ENCODE data around the gene RAC3. TPM values are rescaled to one million over a fixed set of nuclear protein-coding genes. Genes with fewer than 3 reads are reported as not detected.

The RAC3 gene
- total and polyA plus RNA-seq, 9 of the 15 experiments (the other 6 are each of a cell fraction or from before 2014, with no cell fraction given), result 0.23 to 292 (median 118) TPM

- no peak for TF ChIP-seq FOXJ3 (CRISPR knock-in tag; IDR thresholded peaks at IDR 0.05)
- TF ChIP-seq KAT7 (CRISPR knock-in tag; IDR thresholded peaks at IDR 0.05; ENCODE audit: borderline replicate concordance), result no peak
- TF ChIP-seq LARP7 (IDR thresholded peaks at IDR 0.05), result no peak
- no peak; the same call in 1 of the 2 replicates for TF ChIP-seq C11orf30 (IDR thresholded peaks at IDR 0.05; ENCODE audit: low read depth)
- TF ChIP-seq NFRKB (IDR thresholded peaks at IDR 0.05; ENCODE audit: low read depth), result no peak
- TF ChIP-seq MTA1 (IDR thresholded peaks at IDR 0.05; ENCODE audit: borderline replicate concordance), result no peak
- TF ChIP-seq ZFX (CRISPR knock-in tag; IDR thresholded peaks at IDR 0.05), result peak; percentile 28
- TF ChIP-seq ZNF518B (CRISPR knock-in tag; IDR thresholded peaks at IDR 0.05), result no peak
- peak; percentile 22 for TF ChIP-seq KDM5B (IDR thresholded peaks at IDR 0.05; ENCODE audit: insufficient replicate concordance, low read depth, low read length)
- no peak for TF ChIP-seq TRIM25 (IDR thresholded peaks at IDR 0.05; ENCODE audit: borderline replicate concordance)
- TF ChIP-seq ZC3H8 (IDR thresholded peaks at IDR 0.05), result no peak
- TF ChIP-seq XRCC3 (IDR thresholded peaks at IDR 0.05), result no peak
- TF ChIP-seq CREB1 (IDR thresholded peaks at IDR 0.05), result peak; percentile 40; the same call in 1 of the 2 replicates
- no peak for TF ChIP-seq CREB1 (CRISPR knock-in tag; IDR thresholded peaks at IDR 0.05)
- TF ChIP-seq E2F6 (IDR thresholded peaks at IDR 0.05; ENCODE audit: borderline replicate concordance in 1 of 2, extremely low read depth in 1 of 2, insufficient read depth in 1 of 2, insufficient read length in 1 of 2, low read depth in 1 of 2, low read length in 1 of 2, poor library complexity in 1 of 2, severe bottlenecking in 1 of 2), result peak in 1 of 2 experiments; percentile 3
- TF ChIP-seq NONO (IDR thresholded peaks at IDR 0.05; ENCODE audit: low read depth in 2 of 2, low read length in 1 of 2), result peak in 1 of 2 experiments; percentile 67; a peak in 1 of 4 replicates
- peak; percentile 38 for TF ChIP-seq TAF1 (IDR thresholded peaks at IDR 0.05; ENCODE audit: control insufficient read depth, extremely low read depth, insufficient read depth, low read length, severe bottlenecking)
These were observed 20.5 kb downstream of the RAC3 start, which contains the start of the genes GPS1 and RFNG (continued) for GRCh38 chr17:82051776-82052637.

Measured in K562 (cell line).